ENCODE data around the gene TNFSF12.

DNA sequence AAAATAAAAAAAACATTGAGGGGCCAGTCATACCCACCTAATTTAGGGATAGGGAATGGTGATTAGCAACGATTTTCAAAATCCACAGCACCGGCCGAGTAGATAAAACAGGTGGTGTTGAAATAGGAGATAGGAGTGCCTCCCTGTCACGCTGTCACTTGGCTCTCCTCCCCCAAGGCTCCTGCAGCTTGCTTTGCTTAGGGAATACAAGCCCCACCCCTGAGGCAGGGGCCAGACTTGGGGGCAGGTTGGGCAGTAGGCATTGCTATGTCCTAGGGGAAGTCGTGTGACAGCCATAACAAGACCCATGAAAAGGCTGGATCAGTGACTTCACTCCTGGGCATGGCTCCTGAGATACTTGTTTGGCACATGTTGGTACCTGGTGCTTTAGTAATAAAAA is 38.9 kb upstream of the TNFSF12 start:
- TF ChIP-seq, protein P1, sequence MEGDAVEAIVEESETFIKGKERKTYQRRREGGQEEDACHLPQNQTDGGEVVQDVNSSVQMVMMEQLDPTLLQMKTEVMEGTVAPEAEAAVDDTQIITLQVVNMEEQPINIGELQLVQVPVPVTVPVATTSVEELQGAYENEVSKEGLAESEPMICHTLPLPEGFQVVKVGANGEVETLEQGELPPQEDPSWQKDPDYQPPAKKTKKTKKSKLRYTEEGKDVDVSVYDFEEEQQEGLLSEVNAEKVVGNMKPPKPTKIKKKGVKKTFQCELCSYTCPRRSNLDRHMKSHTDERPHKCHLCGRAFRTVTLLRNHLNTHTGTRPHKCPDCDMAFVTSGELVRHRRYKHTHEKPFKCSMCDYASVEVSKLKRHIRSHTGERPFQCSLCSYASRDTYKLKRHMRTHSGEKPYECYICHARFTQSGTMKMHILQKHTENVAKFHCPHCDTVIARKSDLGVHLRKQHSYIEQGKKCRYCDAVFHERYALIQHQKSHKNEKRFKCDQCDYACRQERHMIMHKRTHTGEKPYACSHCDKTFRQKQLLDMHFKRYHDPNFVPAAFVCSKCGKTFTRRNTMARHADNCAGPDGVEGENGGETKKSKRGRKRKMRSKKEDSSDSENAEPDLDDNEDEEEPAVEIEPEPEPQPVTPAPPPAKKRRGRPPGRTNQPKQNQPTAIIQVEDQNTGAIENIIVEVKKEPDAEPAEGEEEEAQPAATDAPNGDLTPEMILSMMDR (IDR thresholded peaks at IDR 0.05; ENCODE audit: insufficient read depth, low read depth, low read length), result no peak
- no peak for TF ChIP-seq EZH2 (IDR thresholded peaks at IDR 0.05; ENCODE audit: insufficient read depth, low read length)
